ENCODE measurements around the gene ASF1B.

ASF1B gene

DNA sequence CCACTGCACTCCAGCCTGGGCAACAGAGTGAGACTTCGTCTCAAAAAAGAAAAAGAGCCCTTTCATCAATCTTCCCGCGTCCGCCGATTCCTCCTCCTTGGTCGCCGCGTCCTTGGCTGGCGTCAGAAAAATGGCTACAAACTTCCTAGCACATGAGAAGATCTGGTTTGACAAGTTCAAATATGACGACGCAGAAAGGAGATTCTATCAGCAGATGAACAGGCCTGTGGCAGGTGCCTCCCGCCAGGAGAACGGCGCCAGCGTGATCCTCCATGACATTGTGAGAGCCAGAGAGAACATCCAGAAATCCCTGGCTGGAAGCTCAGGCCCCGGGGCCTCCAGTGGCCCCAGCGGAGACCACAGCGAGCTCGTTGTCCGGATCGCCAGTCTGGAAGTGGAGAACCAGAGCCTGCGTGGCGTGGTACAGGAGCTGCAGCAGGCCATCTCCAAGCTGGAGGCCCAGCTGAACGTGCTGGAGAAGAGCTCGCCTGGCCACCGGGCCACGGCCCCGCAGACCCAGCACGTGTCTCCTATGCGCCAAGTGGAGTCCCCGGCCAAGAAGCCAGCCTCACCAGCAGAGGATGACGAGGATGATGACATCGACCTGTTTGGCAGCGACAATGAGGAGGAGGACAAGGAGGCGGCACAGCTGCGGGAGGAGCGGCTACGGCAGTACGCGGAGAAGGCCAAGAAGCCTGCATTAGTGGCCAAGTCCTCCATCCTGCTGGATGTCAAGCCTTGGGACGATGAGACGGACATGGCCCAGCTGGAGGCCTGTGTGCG, 65.9 kb downstream of the ASF1B start:
- H3K27ac Mint-ChIP-seq: no peak overlapping the region
- H3K9me3 Mint-ChIP-seq: no peaks in the 10 kb centered on the region
- H3K36me3 Mint-ChIP-seq (ENCODE audit: low read depth): peaks cover 17% of the 10 kb centered on the region
- intact Hi-C loops (cut with micrococcal nuclease): loop anchor here (5.0 kb wide), 1 partner anchor 188 kb away; no protein-coding TSS in a partner anchor
- H3K4me1 Mint-ChIP-seq (ENCODE audit: low read depth): peaks cover 40% of the 10 kb centered on the region
- H3K27me3 Mint-ChIP-seq: peaks cover 43% of the 10 kb centered on the region
- no peak overlapping the region for H3K4me3 Mint-ChIP-seq
